Calu3 (cell line): ENCODE data around the gene TMEM132E. TPM values are rescaled to one million over a fixed set of nuclear protein-coding genes. Genes with fewer than 3 reads are reported as not detected.

ENCODE experiments used
- BruUV-seq: library from RNA; stranded (reverse); fragments of 400-500 nt; replicated peaks from 2 replicates; lab custom pipeline; 2021; lab: Mats Ljungman, UMichigan
- CTCF ChIA-PET: fragments of 300-600 bp; sonication (Branson Sonifier 250); formaldehyde crosslinking; loops from one replicate; lab custom pipeline; 2022; ENCODE audit warnings: antibody characterized with exemption; lab: Charles Lee
- DNase-seq: peaks from one replicate; pipeline ENCODE4 v3.0.0; 2022
- H3K27ac Mint-ChIP-seq: one replicate; pipeline ENCODE4 v1.8.0; 2022; ENCODE audit warnings: mixed read lengths; ENCODE audit not compliant: unreplicated experiment
- H3K27me3 Mint-ChIP-seq: one replicate; pipeline ENCODE4 v1.8.0; 2022; ENCODE audit warnings: mixed read lengths; ENCODE audit not compliant: unreplicated experiment
- H3K36me3 Mint-ChIP-seq: one replicate; pipeline ENCODE4 v1.8.0; 2022; ENCODE audit warnings: mild to moderate bottlenecking, moderate library complexity, mixed read lengths; ENCODE audit not compliant: insufficient read depth, unreplicated experiment
- H3K4me1 Mint-ChIP-seq: one replicate; pipeline ENCODE4 v1.8.0; 2022; ENCODE audit warnings: mild to moderate bottlenecking, low read depth, mixed read lengths; ENCODE audit not compliant: unreplicated experiment
- H3K4me3 Mint-ChIP-seq: one replicate; pipeline ENCODE4 v1.8.0; 2022; ENCODE audit warnings: mild to moderate bottlenecking, low read depth, moderate library complexity, mixed read lengths; ENCODE audit not compliant: unreplicated experiment
- H3K9me3 Mint-ChIP-seq: one replicate; pipeline ENCODE4 v1.8.0; 2022; ENCODE audit warnings: low read depth, mixed read lengths; ENCODE audit not compliant: unreplicated experiment
- CTCF ChIP-seq: fragments of 200-600 bp; IDR thresholded peaks from one replicate; pipeline ENCODE4 v1.8.0; 2022; ENCODE audit warnings: antibody characterized with exemption; ENCODE audit not compliant: unreplicated experiment
- intact Hi-C: fragments of 100-400 bp; cut with micrococcal nuclease; formaldehyde crosslinking; loops from one replicate; pipeline ENCODE4 v1.10.0; 2022; ENCODE audit not compliant: unreplicated experiment
- total RNA-seq: library from RNA; stranded (reverse); gene quantifications from 2 replicates; pipeline ENCODE4 v1.2.3, GENCODE V29; 2022

The TMEM132E gene
- total RNA-seq, 1 experiment from 2014 or later = 0.26 TPM

GRCh38 chr17:34549966-34550365 is 29.4 kb upstream of the TMEM132E start:
- no peak overlapping the region for H3K4me3 Mint-ChIP-seq
- no peak overlapping the region for H3K27ac Mint-ChIP-seq
- no peaks in the 10 kb centered on the region for H3K9me3 Mint-ChIP-seq
- CTCF ChIA-PET = no interaction called here
- H3K27me3 Mint-ChIP-seq = peaks cover 32% of the 10 kb centered on the region
- BruUV-seq = no TSS peak
- no peak for DNase-seq
- no peaks in the 10 kb centered on the region for H3K36me3 Mint-ChIP-seq
- H3K4me1 Mint-ChIP-seq = no peaks in the 10 kb centered on the region
- no peak for TF ChIP-seq CTCF
- intact Hi-C loops = no loop called here

- no TSS peak for BruUV-seq
- intact Hi-C loops = no loop called here
- Mint-ChIP-seq H3K4me1 (no peaks in the 10 kb centered on the region), H3K4me3 (no peak overlapping the region), H3K27ac (no peak overlapping the region), H3K9me3 (no peaks in the 10 kb centered on the region), H3K27me3 (no peaks in the 10 kb centered on the region), H3K36me3 (no peaks in the 10 kb centered on the region)
- DNase-seq = no peak
- TF ChIP-seq CTCF = no peak
- CTCF ChIA-PET = interaction anchor here (0.8 kb wide), 1 partner anchor 14 kb away, joined by 6 read pairs; no protein-coding TSS in a partner anchor
Observed at GRCh38 chr17:34553907-34554306, 25.5 kb upstream of the TMEM132E start.

- no TSS peak for BruUV-seq
- intact Hi-C loops = no loop called here
- Mint-ChIP-seq H3K4me1 (no peaks in the 10 kb centered on the region), H3K9me3 (no peaks in the 10 kb centered on the region), H3K27ac (no peak overlapping the region), H3K36me3 (no peaks in the 10 kb centered on the region), H3K4me3 (no peak overlapping the region), H3K27me3 (no peaks in the 10 kb centered on the region)
- no peak for DNase-seq
- CTCF ChIA-PET = no interaction called here
- no peak for TF ChIP-seq CTCF
Observed at GRCh38 chr17:34556384-34556783, 23.0 kb upstream of the TMEM132E start.

- Mint-ChIP-seq H3K27ac (no peak overlapping the region), H3K4me3 (no peak overlapping the region), H3K9me3 (no peaks in the 10 kb centered on the region), H3K4me1 (no peaks in the 10 kb centered on the region), H3K27me3 (no peaks in the 10 kb centered on the region), H3K36me3 (no peaks in the 10 kb centered on the region)
- intact Hi-C loops = no loop called here
- CTCF ChIA-PET = no interaction called here
- no peak for DNase-seq
- TF ChIP-seq CTCF = no peak
- no TSS peak for BruUV-seq
Observed at GRCh38 chr17:34556931-34557330, 22.5 kb upstream of the TMEM132E start.
